Measurements from ENCODE around the gene TRNAU1AP. TPM values are rescaled to one million over a fixed set of nuclear protein-coding genes. Genes with fewer than 3 reads are reported as not detected.

The TRNAU1AP gene
- total RNA-seq, 3 donors from 2014 or later (not counting 1 experiment from before 2014, with no cell fraction given) = 28.3 to 38.7 (median 32.1) TPM

- TF ChIP-seq CTCF (IDR thresholded peaks at IDR 0.05) = no peak
- Histone ChIP-seq H3K36me3 (ENCODE audit: control insufficient read depth, insufficient read depth, low read length) (peaks cover 17% of the 10 kb centered on the region), H3K9me3 (ENCODE audit: control insufficient read depth, insufficient read depth, low read length) (no peaks in the 10 kb centered on the region), H3K27ac (ENCODE audit: low read length) (no peak overlapping the region), H3K27me3 (ENCODE audit: control insufficient read depth, insufficient read depth, low read length) (no peaks in the 10 kb centered on the region), H3K4me3 (ENCODE audit: low read length) (no peak overlapping the region), H3K4me1 (ENCODE audit: control insufficient read depth, insufficient read depth, low read length) (peaks cover 25% of the 10 kb centered on the region)
- DNase-seq (no peak), ATAC-seq (no peak)
- 39% methylated on average over 7 of the region's 7 CpGs for WGBS (ENCODE audit: insufficient coverage)
- H3K27me3 Mint-ChIP-seq (ENCODE audit: low read depth in 2 of 2) = no peaks in the 10 kb centered on the region
- no peaks in the 10 kb centered on the region for H3K36me3 Mint-ChIP-seq
- intact Hi-C loops (cut with micrococcal nuclease) = no loop called here
- H3K4me1 Mint-ChIP-seq = peaks cover 18 to 23% of the 10 kb centered on the region in 2 donors
- H3K4me3 Mint-ChIP-seq = peak overlapping the region; percentile 93
- H3K27ac Mint-ChIP-seq = peak overlapping the region; percentile 69 to 90
- no peaks in the 10 kb centered on the region for H3K9me3 Mint-ChIP-seq
Observed at GRCh38 chr1:28517649-28517999, 35.3 kb upstream of the TRNAU1AP start.

GRCh38 chr1:28518000-28518744 is 34.7 kb upstream of the TRNAU1AP start:
- intact Hi-C loops (cut with micrococcal nuclease) = loop anchor here (1.0 to 2.0 kb wide), 4 partner anchors 13 to 359 kb away; partner anchors contain the start of gene TRNAU1AP
- peak overlapping the region; percentile 69 to 90 for H3K27ac Mint-ChIP-seq
- H3K4me1 ChIP-seq (ENCODE audit: control insufficient read depth, insufficient read depth, low read length) = peaks cover 19% of the 10 kb centered on the region
- no peaks in the 10 kb centered on the region for H3K27me3 Mint-ChIP-seq (ENCODE audit: low read depth in 2 of 2)
- peak overlapping the region; percentile 46 for H3K4me3 ChIP-seq (ENCODE audit: low read length)
- peaks cover 13% of the 10 kb centered on the region for H3K36me3 ChIP-seq (ENCODE audit: control insufficient read depth, insufficient read depth, low read length)
- WGBS (ENCODE audit: insufficient coverage) = under 1% methylated on average over 92 of the region's 92 CpGs
- H3K27me3 ChIP-seq (ENCODE audit: control insufficient read depth, insufficient read depth, low read length) = no peaks in the 10 kb centered on the region
- H3K36me3 Mint-ChIP-seq = no peaks in the 10 kb centered on the region
- peaks cover 15 to 22% of the 10 kb centered on the region in 2 donors for H3K4me1 Mint-ChIP-seq
- H3K9me3 Mint-ChIP-seq = no peaks in the 10 kb centered on the region
- H3K27ac ChIP-seq (ENCODE audit: low read length) = peak overlapping the region; percentile 34
- TF ChIP-seq CTCF (IDR thresholded peaks at IDR 0.05) = peak; percentile 97
- H3K9me3 ChIP-seq (ENCODE audit: control insufficient read depth, insufficient read depth, low read length) = no peaks in the 10 kb centered on the region
- DNase-seq (peak; percentile 88 to 91), ATAC-seq (peak; percentile 81 to 91 (median 83))
- peak overlapping the region; percentile 93 for H3K4me3 Mint-ChIP-seq

- no peaks in the 10 kb centered on the region for H3K36me3 Mint-ChIP-seq
- TF ChIP-seq CTCF (IDR thresholded peaks at IDR 0.05) = no peak
- peaks cover 15 to 22% of the 10 kb centered on the region in 2 donors for H3K4me1 Mint-ChIP-seq
- H3K4me3 ChIP-seq (ENCODE audit: low read length) = peak overlapping the region; percentile 46
- DNase-seq (peak; percentile 51 to 66), ATAC-seq (peak; percentile 70 to 79 (median 72))
- H3K27ac Mint-ChIP-seq = peak overlapping the region; percentile 69 to 90
- no peaks in the 10 kb centered on the region for H3K9me3 Mint-ChIP-seq
- peaks cover 16% of the 10 kb centered on the region for H3K4me1 ChIP-seq (ENCODE audit: control insufficient read depth, insufficient read depth, low read length)
- H3K27me3 ChIP-seq (ENCODE audit: control insufficient read depth, insufficient read depth, low read length) = no peaks in the 10 kb centered on the region
- no peaks in the 10 kb centered on the region for H3K9me3 ChIP-seq (ENCODE audit: control insufficient read depth, insufficient read depth, low read length)
- H3K27me3 Mint-ChIP-seq (ENCODE audit: low read depth in 2 of 2) = no peaks in the 10 kb centered on the region
- intact Hi-C loops (cut with micrococcal nuclease) = loop anchor here (1.0 to 2.0 kb wide), 4 partner anchors 14 to 358 kb away; partner anchors contain the start of gene TRNAU1AP
- H3K36me3 ChIP-seq (ENCODE audit: control insufficient read depth, insufficient read depth, low read length) = peaks cover 7% of the 10 kb centered on the region
- H3K4me3 Mint-ChIP-seq = peak overlapping the region; percentile 69
- peak overlapping the region; percentile 34 for H3K27ac ChIP-seq (ENCODE audit: low read length)
- 4% methylated on average over 21 of the region's 21 CpGs for WGBS (ENCODE audit: insufficient coverage)
Observed at GRCh38 chr1:28518745-28519341, 34.0 kb upstream of the TRNAU1AP start.

Measured in natural killer cell (primary cell).